Measurements from ENCODE around the gene MRPL43.

GRCh38 chr10:101006593-101007098 lies 19.3 kb upstream of the MRPL43 start:
- TF ChIP-seq EZH2phosphoT487 (IDR thresholded peaks at IDR 0.05; ENCODE audit: low read depth) (no peak), CTCF (IDR thresholded peaks at IDR 0.05; ENCODE audit: low read depth, low read length) (no peak)
